Hepatocyte (in vitro differentiated cells): ENCODE measurements around the gene SDF4. TPM values are rescaled to one million over a fixed set of nuclear protein-coding genes. Genes with fewer than 3 reads are reported as not detected.

Experiments
- DNase-seq: peaks from one replicate; pipeline ENCODE4 v3.0.0-alpha.2; 2016; ENCODE audit warnings: low spot score
- H2AFZ ChIP-seq: fragments of 200-600 bp; sonication (generic); 2 replicates; pipeline ENCODE4 v1.6.0; 2016; ENCODE audit warnings: antibody characterized with exemption, mild to moderate bottlenecking
- H3K27ac ChIP-seq: fragments of 200-600 bp; sonication (generic); 2 replicates; pipeline ENCODE4 v1.5.1; 2016; ENCODE audit warnings: mild to moderate bottlenecking
- H3K27me3 ChIP-seq: fragments of 200-600 bp; sonication (generic); 2 replicates; pipeline ENCODE4 v1.6.1; 2016
- H3K36me3 ChIP-seq: fragments of 200-600 bp; sonication (generic); replicated peaks from 2 replicates; pipeline ENCODE4 v1.5.1; 2016; ENCODE audit warnings: low read depth; ENCODE audit not compliant: insufficient read depth
- H3K4me1 ChIP-seq: fragments of 200-600 bp; sonication (generic); 2 replicates; pipeline ENCODE4 v1.5.1; 2016; ENCODE audit warnings: mild to moderate bottlenecking, moderate library complexity; ENCODE audit not compliant: insufficient read depth
- H3K4me2 ChIP-seq: fragments of 200-600 bp; sonication (generic); 2 replicates; pipeline ENCODE4 v1.6.0; 2016
- H3K4me3 ChIP-seq: fragments of 200-600 bp; sonication (generic); 2 replicates; pipeline ENCODE4 v1.5.1; 2016; ENCODE audit warnings: mild to moderate bottlenecking
- H3K79me2 ChIP-seq: fragments of 200-600 bp; sonication (generic); 2 replicates; pipeline ENCODE4 v1.6.0; 2017; ENCODE audit warnings: mild to moderate bottlenecking
- H3K9me2 ChIP-seq: fragments of 200-600 bp; sonication (generic); replicated peaks from 2 replicates; pipeline ENCODE4 v1.6.0; 2017; ENCODE audit warnings: mild to moderate bottlenecking; ENCODE audit not compliant: insufficient read depth
- H3K9me3 ChIP-seq: fragments of 200-600 bp; sonication (generic); 2 replicates; pipeline ENCODE4 v1.5.1; 2016; ENCODE audit warnings: low read depth, mild to moderate bottlenecking
- H4K20me1 ChIP-seq: fragments of 200-600 bp; sonication (generic); 2 replicates; pipeline ENCODE4 v1.6.0; 2016; ENCODE audit warnings: mild to moderate bottlenecking; ENCODE audit not compliant: insufficient read depth, poor library complexity, severe bottlenecking
- CTCF ChIP-seq: fragments of 200-600 bp; sonication (generic); IDR thresholded peaks from 2 replicates; pipeline ENCODE4 v1.5.1; 2016; ENCODE audit warnings: antibody characterized with exemption, mild to moderate bottlenecking; ENCODE audit not compliant: poor library complexity
- EZH2 ChIP-seq: fragments of 200-600 bp; sonication (generic); IDR thresholded peaks from 2 replicates; pipeline ENCODE4 v1.6.1; 2016; ENCODE audit warnings: antibody characterized with exemption, mild to moderate bottlenecking, borderline replicate concordance
- EZH2phosphoT487 ChIP-seq: fragments of 200-600 bp; sonication (generic); IDR thresholded peaks from one replicate; pipeline ENCODE4 v1.6.1; 2018; ENCODE audit warnings: antibody characterized with exemption, mild to moderate bottlenecking, low read depth, moderate library complexity; ENCODE audit not compliant: unreplicated experiment, severe bottlenecking
- whole genome bisulfite sequencing: methylation state at CpG from one replicate; pipeline ENCODE4 v1.1.6; 2016; ENCODE audit warnings: low lambda C conversion rate; ENCODE audit errors: missing lambda C conversion rate; 5-methylcytosine and 5-hydroxymethylcytosine counted together
- polyA plus RNA-seq: library from polyadenylated mRNA; unstranded; fragments of >200 nt; fragmentation: Nextera tagmentation; extraction: Ambion mirVana; gene quantifications from 2 replicates; pipeline ENCODE4 v1.2.1, GENCODE V29; 2016
- total RNA-seq: library from RNA; depleted of rRNA; stranded (reverse); fragments of >200 nt; gene quantifications from 2 replicates; pipeline ENCODE4 v1.2.3, GENCODE V29; 2014

Gene SDF4
- total and polyA plus RNA-seq, 2 experiments from 2014 or later, result 156 to 296 TPM

GRCh38 chr1:1204998-1205768 lies 26.6 kb downstream of the SDF4 start:
- Histone ChIP-seq H3K4me2 (no peak overlapping the region), H3K4me1 (peaks cover 17% of the 10 kb centered on the region)

DNA sequence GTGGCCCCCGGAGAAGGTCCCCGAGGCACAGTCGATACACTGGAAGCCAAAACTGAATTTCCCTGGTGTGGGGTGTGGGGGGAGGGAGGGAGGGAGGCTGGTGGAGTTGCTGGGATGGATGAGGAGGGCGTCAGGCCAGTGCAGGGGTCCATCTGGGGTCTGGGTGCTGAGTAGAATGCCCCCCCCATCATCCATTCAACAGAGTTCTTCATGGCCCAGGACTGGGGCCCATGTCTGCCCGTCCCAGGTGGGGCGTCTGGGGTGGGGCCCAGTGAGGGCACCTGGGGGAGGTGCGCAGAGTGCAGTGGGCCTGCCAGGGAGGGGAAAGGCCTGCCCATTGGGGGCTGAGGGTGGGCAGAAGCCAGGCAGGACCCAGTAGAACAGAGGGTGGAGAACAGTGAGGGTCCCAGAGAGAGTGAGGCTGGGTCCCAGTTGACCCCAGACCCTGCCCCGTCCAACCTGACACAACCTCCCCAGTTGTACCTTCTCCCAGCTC lies 27.3 kb downstream of the SDF4 start:
- H3K79me2 ChIP-seq, result no peaks in the 10 kb centered on the region
- H3K4me2 ChIP-seq, result no peak overlapping the region
- no peaks in the 10 kb centered on the region for H4K20me1 ChIP-seq
- no peak for DNase-seq
- H3K4me1 ChIP-seq, result peaks cover 17% of the 10 kb centered on the region
- no peaks in the 10 kb centered on the region for H3K9me3 ChIP-seq
- H3K9me2 ChIP-seq, result no peaks in the 10 kb centered on the region
- no peak overlapping the region for H3K27ac ChIP-seq
- no peaks in the 10 kb centered on the region for H3K36me3 ChIP-seq
- WGBS, result 90% methylated on average over 5 of the region's 8 CpGs
- TF ChIP-seq EZH2phosphoT487 (no peak), CTCF (no peak)
- no peak overlapping the region for H3K4me3 ChIP-seq
- no peak overlapping the region for H2AFZ ChIP-seq
- peaks cover 23% of the 10 kb centered on the region for H3K27me3 ChIP-seq

More at GRCh38 chr1:1204998-1205768, 26.6 kb downstream of the SDF4 start:
- no peak overlapping the region for H2AFZ ChIP-seq
- no peak overlapping the region for H3K4me3 ChIP-seq
- no peaks in the 10 kb centered on the region for H3K79me2 ChIP-seq
- DNase-seq, result no peak
- TF ChIP-seq EZH2 (no peak), EZH2phosphoT487 (no peak), CTCF (no peak)
- 83% methylated on average over 18 of the region's 19 CpGs for WGBS
- no peaks in the 10 kb centered on the region for H4K20me1 ChIP-seq
- H3K27ac ChIP-seq, result no peak overlapping the region
- no peaks in the 10 kb centered on the region for H3K9me2 ChIP-seq
- H3K9me3 ChIP-seq, result no peaks in the 10 kb centered on the region
- peaks cover 23% of the 10 kb centered on the region for H3K27me3 ChIP-seq
- H3K36me3 ChIP-seq, result no peaks in the 10 kb centered on the region

DNA sequence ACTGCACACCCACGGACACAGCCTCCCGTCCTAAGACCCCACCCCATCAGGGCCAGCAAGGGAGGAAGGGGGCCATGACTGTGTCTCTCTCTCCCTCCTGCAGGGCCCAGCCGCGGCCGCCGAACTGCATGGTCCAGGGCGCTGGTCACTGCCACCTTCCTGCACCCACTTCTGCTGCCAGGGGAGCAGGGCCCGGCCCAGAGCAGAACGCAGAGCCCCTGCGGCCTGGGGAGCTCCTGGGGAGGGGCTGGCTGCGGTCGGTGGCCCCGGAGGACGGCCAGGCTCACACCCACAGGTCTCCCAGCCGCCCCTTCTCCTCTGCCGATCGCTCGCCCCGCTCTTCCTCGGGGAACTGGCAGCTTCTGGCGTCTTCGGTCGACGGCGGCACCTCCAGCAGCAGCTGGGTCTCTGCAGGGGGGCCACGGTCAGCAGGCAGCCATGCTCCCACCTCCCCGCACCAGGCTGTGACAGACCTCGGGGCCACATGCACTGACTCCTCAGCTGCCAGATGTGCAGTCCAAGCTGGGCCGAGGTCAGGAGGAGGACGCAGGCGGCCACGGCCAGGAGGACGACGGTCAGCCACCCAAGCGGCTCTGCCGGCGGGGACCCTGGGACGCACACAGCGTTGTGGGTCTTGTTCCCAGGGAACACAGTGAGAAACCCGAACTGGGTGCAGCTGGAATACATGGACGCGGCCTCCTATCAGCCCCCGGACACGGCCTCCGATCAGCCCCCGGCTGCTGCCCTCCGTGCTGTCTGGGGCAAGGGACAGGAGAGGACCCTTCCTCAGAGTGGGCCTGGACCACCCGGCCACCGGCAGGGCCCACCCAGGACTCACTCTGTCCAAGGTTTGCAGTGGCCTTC lies 28.0 kb downstream of the SDF4 start:
- DNase-seq, result no peak
- Histone ChIP-seq H3K4me2 (no peak overlapping the region), H4K20me1 (no peaks in the 10 kb centered on the region), H3K27me3 (peaks cover 23% of the 10 kb centered on the region), H3K9me2 (no peaks in the 10 kb centered on the region), H3K9me3 (no peaks in the 10 kb centered on the region), H2AFZ (no peak overlapping the region), H3K4me1 (peaks cover 15% of the 10 kb centered on the region), H3K36me3 (no peaks in the 10 kb centered on the region), H3K79me2 (no peaks in the 10 kb centered on the region), H3K4me3 (no peak overlapping the region), H3K27ac (no peak overlapping the region)
- 90% methylated on average over 49 of the region's 49 CpGs for WGBS
- no peak for TF ChIP-seq CTCF
- TF ChIP-seq EZH2, result no peak
- no peak for TF ChIP-seq EZH2phosphoT487
